SKM-1 treated with dmso at 0.1 percent for 144 hours (cell line): ENCODE data around the gene CBR3.
"Not testable (repeated sequence)": the region's sequence is repeated elsewhere in the genome, so short reads cannot be mapped to it uniquely, and the experiment has no call there.

Experiments used
- DNase-seq: peaks from one replicate; lab custom pipeline; 2025; ENCODE audit not compliant: unreplicated experiment; lab: John Stamatoyannopoulos, UW

CBR3 gene

DNA sequence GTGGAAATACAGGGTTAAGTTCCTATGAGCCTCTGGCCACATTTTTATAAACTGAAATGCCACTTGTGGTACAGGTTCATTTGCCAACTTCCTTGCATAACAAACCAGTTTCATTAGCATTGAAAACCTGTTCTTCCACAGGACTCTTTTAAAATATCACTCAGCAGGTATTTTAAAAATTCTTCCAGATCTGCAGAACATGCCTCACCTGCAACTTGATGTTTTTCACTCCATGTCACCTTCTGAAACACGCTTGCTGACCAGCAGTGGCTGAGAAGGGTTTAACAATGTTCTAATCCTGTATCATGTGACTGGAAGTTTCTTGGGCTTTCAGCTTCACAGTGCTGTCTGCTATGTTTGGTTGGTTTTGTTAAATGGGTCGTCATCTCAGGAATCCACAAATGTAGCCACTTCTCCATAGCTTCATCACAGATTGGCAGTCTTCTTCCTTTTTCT lies 17.6 kb upstream of the CBR3 start:
- peak; percentile 14 for DNase-seq

DNA sequence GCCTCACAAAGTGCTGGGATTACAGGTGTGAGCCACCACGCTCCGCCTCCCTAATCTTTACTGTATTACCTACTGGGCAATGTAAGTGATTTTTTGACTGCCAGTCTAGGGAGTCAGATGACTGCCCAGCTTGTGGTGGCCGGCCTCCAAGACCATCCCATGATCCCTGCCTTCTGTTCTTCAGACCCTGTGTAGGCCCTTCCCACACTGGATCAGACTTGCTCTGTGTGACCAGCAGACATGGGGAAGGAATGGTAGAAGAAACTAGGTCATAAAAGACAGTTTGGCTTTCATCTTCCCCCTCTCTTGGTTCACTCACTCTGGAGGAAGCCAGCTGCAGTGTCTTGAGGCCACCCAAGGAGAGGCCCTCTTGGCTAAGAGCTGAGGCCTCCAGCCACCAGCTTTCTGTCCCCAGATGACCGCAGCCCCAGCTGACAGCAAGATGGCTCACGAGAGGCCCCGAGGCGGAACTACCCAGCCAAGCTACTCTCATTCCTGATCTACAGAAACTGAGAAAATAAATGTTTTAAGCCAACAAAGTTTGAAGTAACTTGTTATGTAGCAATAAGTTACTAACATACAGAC lies 14.5 kb upstream of the CBR3 start:
- peak; percentile 60 for DNase-seq

DNA sequence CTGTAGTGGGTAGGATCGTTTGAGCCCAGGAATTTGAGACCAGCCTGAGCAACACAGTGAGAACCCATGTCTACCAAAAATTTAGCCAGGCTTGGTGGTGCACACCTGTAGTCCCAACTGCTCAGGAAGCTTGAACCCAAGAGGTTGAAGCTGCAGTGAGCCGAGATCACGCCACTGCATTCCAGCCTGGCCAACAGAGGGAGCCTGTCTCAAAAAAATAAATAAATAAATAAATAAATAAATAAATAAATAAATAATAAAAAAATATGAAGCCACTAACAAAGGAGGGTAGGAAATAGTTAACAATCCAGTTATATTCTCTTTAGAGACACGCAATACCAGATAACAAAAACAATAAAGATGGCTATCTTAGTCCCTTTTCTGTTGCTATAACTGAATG lies 11.9 kb upstream of the CBR3 start:
- DNase-seq, result no peak

- no peak for DNase-seq
Measured at GRCh38 chr21:36124395-36124794, 10.5 kb upstream of the CBR3 start.

DNA sequence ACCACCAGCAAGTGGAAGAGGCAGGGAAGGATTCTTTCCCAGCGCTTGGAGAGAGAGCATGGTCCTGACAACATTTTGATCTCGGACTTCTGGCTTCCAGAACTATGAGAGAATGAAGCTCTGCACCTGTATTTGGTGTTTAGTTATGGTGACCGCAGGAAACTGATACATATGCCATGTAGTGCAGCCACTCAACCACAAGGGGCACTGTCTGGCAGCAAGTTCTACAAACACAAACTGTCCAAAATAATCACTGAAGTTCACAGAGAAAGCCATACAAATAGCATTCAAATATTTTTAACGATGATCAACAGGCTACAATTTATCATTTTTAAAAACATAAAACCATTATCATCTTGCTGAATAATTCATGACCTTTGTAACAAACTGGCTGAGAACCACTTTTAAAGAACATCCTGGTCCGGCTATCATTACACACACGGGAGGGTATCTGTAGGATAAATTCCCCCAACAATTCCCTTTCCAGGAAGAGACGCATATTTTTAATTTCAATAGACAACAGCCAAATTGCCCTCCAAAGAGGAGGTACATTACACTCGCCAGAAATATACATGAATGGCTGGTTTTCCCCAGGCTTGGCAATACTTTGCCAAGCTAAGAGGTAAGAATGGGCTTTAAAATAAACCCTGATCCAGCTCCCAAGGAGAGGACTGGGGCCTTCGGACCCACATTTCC lies 9.2 kb upstream of the CBR3 start:
- DNase-seq, result peak; percentile 50

DNA sequence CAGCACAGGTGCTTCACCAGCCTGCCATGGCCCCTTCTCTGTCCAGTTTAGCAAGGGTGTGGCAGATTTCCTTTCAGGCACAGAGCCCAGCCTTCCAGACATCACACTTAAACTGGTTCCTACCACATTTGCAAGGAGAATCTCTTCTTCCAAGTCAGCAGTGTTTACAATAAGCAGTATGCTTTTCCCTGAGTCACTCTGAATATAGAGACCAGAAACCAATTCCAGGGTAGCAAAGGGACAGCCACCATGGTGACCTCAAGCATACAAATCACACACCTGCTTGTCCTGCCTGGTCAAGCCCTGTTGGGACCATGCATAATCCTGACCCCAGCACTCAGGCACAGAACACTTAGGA lies 8.7 kb upstream of the CBR3 start:
- DNase-seq, result no peak

DNA sequence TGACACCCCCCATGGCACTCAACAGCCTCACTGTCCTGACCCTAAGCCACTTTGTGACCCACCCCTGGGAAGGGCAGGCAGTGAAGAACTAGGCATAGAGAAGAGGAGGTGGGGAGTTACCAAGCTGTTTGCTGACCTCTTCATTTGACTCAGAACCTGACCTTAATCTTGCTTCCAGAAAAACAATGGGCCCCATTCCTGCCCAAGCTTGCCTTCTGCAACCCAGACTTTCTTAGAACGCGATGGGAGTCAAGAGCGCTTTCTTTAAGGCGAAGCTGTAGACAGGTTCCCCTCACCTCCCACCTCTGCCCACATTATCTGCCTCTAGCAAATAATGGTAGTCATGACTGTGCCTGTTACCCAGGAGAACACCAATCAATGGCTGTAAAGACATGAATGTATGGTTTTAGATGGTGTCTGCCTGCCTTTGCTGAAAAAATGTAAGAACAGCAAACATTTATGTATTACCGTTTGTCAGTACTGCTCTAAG lies 8.2 kb upstream of the CBR3 start:
- no peak for DNase-seq

DNA sequence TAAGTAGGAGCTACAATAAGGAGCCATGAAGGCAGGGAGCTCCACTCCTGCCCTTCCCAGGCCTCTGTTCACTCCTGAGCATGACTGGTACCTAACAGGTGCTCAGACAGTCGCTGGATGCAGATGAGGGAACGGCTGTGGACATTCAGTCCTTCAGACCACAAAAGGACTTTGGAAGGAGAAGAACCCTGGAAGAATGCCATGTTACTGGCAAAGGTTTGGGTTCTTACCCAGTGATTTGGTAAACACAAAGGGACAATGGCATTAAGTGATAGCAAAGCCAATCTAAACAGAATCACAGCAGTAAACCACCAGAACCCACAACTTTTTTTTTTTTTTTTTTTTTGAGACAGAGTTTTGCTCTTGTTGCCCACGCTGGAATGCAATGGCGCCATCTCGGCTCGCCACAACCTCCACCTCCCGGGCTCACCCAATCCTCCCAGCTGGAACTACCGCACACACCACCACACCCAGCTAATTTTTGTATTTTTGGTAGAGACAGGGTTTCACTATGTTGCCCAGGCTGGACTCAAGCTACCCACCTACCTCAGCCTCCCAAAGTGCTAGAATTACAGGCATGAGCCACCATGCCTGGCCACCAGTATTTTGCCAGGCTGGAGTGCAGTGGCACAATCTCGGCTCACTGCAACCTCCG lies 7.5 kb upstream of the CBR3 start:
- no peak for DNase-seq

DNA sequence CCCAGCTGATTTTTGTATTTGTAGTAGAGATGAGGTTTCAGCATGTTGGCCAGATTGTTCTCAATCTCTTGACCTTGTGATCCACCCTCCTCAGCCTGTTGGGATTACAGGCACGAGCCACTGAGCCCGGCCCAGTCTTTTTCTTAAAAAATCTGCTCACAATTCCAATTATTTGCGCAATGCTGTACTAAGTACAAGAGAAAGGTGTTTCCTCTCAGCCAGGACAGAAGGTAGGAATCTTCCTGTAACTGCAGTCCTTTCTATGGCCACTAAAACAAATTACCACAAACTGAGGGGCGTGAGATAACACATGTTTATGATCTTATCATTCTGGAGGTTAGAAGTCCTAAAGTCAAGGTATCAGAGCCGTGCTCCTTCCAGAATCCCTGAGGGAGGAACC lies 6.9 kb upstream of the CBR3 start:
- DNase-seq, result no peak

GRCh38 chr21:36129219-36129618 lies 5.7 kb upstream of the CBR3 start:
- no peak for DNase-seq

- not testable (repeated sequence) for DNase-seq
Measured at GRCh38 chr21:36130414-36130762, 4.5 kb upstream of the CBR3 start.

DNA sequence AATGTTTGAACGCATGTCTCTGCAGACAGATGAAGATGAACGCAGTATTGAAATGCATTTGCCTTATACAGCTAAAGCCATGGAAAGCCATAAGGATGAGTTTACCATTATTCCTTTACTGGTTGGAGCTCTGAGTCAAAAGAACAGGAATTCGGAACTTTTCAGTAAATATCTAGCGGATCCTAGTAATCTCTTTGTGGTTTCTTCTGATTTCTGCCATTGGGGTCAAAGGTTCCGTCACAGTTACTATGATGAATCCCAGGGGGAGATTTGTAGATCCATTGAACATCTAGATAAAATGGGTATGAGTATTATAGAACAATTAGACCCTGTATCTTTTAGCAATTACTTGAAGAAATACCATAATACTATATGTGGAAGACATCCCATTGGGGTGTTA lies 4.0 kb upstream of the CBR3 start:
- DNase-seq, result not testable (repeated sequence)

DNA sequence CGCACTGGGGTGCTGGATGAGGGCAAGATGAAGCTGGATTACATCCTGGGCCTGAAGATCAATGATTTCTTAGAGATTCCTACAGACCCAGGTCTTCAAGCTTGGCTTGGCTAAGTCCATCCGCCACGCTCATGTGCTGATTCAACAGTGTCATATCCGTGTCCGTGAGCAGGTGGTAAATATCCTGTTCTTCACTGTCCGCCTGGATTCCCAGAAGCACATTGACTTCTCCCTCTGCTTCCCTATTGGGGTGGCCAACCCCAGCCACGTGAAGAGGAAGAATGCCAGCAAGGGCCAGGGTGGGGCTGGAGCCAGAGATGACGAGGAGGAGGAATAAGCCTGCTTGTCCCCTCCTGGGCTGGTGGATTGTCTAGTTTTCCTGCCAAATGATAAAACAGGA lies 2.2 kb upstream of the CBR3 start:
- DNase-seq, result no peak

- no peak for DNase-seq
Measured at GRCh38 chr21:36135391-36136102, 668 bp downstream of the CBR3 start.

- DNase-seq, result not testable (repeated sequence)
Measured at GRCh38 chr21:36139791-36140190, 4.9 kb downstream of the CBR3 start.

DNA sequence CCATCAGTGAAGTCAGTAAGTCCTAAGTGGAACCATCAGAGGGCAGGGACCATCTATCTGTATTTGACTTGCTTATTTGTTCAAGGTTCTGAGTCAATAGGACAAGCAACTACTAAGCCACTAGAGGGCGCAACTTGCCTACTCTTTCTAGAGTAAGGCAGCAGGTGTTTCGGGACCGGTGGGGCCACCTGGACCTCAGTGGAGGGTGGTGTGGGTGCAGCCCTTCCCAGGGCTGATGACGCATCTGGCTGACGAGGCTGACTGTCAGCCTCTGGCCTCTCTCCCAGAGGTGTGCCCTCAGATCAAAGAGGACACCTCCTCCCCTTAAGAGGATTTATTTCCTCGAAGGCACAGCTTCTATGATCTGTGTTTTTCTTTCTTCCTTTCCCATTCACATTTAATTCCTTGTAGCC lies 6.6 kb downstream of the CBR3 start:
- peak; percentile 84 for DNase-seq

GRCh38 chr21:36144233-36144632 lies 9.4 kb downstream of the CBR3 start:
- not testable (repeated sequence) for DNase-seq

DNA sequence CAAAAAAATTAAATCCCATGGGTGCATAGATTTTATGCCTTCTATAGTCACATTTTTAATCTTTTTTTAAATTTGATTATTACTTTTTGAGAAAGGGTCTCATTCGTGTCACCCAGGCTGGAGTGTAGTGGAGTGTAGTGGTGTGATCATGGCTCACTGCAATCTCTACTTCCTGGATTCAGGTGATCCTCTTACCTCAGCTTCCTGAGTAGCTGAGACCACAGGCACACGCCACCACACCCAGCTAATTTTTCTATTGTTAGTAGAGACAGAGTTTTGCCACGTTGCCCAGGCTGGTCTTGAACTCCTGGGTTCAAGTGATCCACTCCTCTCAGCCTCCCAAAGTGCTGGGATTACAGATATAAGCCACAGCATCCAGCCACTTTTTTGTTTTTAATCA lies 10.4 kb downstream of the CBR3 start:
- DNase-seq, result no peak

GRCh38 chr21:36147911-36148310 lies 13.0 kb downstream of the CBR3 start:
- DNase-seq, result no peak

- no peak for DNase-seq
Measured at GRCh38 chr21:36148886-36149285, 14.0 kb downstream of the CBR3 start.

- peak; percentile 99 for DNase-seq
Measured at GRCh38 chr21:36149788-36150711, 15.2 kb downstream of the CBR3 start.
